Transverse colon (tissue), 4 donors: ENCODE data around the gene PPP1R36.
"Not testable (repeated sequence)": the region's sequence is repeated elsewhere in the genome, so short reads cannot be mapped to it uniquely, and the experiment has no call there.

ENCODE experiments used
- CTCF ChIP-seq, 5 experiments: fragments of 200-600 bp in 3 of 5; fragments of 450-650 bp in 2 of 5; sonication (generic) in 3 of 5; IDR thresholded peaks; 1 replicate in 2 of 5; 2 replicates in 3 of 5; pipeline ENCODE4 v1.5.1; 2016 to 2017; ENCODE audit warnings: antibody characterized with exemption in 5 of 5, inconsistent platforms in 3 of 5, mild to moderate bottlenecking in 2 of 5, moderate library complexity in 1 of 5
- EP300 ChIP-seq: sonication (generic); formaldehyde crosslinking; IDR thresholded peaks from one replicate; pipeline ENCODE4 v1.6.1; 2017; ENCODE audit warnings: antibody characterized with exemption, low read depth
- POLR2A ChIP-seq: fragments of 450-650 bp; IDR thresholded peaks from one replicate; pipeline ENCODE4 v1.6.1; 2016; ENCODE audit warnings: antibody characterized with exemption, mild to moderate bottlenecking, moderate library complexity
- POLR2AphosphoS5 ChIP-seq, 3 donors: sonication (generic); formaldehyde crosslinking; IDR thresholded peaks; one replicate each; pipeline ENCODE4 v1.6.1; 2016; ENCODE audit warnings: antibody characterized with exemption in 3 of 3

- TF ChIP-seq CTCF (IDR thresholded peaks at IDR 0.05); POLR2A; POLR2AphosphoS5 (IDR thresholded peaks at IDR 0.05); EP300: not testable (repeated sequence)
These were observed 8.5 kb downstream of the PPP1R36 start for GRCh38 chr14:64558216-64558615.
